ENCODE results near the gene IQCH. TPM values are rescaled to one million over a fixed set of nuclear protein-coding genes. Genes with fewer than 3 reads are reported as not detected.

Gene IQCH
- total RNA-seq, 1 donor from 2014 or later, result 1.5 TPM

DNA sequence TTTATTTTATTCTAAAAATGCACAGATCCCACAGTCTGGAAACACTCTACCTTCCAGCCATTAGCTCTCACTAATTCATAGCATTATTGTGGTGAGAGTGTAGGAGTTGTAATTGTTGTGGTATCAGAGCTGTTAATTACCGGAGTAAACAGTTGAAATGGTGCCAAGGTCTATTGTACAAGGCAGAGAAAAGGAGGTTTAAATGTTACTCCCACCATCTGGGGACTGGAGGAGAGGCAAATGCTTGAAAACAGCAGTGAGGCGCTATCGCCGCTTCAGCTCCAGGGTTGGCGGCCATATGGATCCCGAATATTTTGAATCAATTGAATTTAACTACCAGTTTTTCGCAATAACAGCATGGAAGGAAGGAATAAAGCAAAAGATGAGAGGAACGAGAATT, 153.2 kb downstream of the IQCH start:
- TF ChIP-seq, protein P1, sequence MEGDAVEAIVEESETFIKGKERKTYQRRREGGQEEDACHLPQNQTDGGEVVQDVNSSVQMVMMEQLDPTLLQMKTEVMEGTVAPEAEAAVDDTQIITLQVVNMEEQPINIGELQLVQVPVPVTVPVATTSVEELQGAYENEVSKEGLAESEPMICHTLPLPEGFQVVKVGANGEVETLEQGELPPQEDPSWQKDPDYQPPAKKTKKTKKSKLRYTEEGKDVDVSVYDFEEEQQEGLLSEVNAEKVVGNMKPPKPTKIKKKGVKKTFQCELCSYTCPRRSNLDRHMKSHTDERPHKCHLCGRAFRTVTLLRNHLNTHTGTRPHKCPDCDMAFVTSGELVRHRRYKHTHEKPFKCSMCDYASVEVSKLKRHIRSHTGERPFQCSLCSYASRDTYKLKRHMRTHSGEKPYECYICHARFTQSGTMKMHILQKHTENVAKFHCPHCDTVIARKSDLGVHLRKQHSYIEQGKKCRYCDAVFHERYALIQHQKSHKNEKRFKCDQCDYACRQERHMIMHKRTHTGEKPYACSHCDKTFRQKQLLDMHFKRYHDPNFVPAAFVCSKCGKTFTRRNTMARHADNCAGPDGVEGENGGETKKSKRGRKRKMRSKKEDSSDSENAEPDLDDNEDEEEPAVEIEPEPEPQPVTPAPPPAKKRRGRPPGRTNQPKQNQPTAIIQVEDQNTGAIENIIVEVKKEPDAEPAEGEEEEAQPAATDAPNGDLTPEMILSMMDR (IDR thresholded peaks at IDR 0.05), result no peak
- TF ChIP-seq POLR2AphosphoS5 (IDR thresholded peaks at IDR 0.05; ENCODE audit: insufficient read depth in 1 of 2, low read depth in 1 of 2) (no peak), POLR2A (IDR thresholded peaks at IDR 0.05) (no peak)
- Histone ChIP-seq H3K9me3 (no peaks in the 10 kb centered on the region), H3K4me1 (no peaks in the 10 kb centered on the region), H3K36me3 (no peaks in the 10 kb centered on the region), H3K27me3 (no peaks in the 10 kb centered on the region), H3K4me3 (no peak overlapping the region), H3K27ac (no peak overlapping the region)
- no peak for DNase-seq (ENCODE audit: extremely low spot score in 2 of 2)
- intact Hi-C loops (cut with DNase I), result no loop called here

DNA sequence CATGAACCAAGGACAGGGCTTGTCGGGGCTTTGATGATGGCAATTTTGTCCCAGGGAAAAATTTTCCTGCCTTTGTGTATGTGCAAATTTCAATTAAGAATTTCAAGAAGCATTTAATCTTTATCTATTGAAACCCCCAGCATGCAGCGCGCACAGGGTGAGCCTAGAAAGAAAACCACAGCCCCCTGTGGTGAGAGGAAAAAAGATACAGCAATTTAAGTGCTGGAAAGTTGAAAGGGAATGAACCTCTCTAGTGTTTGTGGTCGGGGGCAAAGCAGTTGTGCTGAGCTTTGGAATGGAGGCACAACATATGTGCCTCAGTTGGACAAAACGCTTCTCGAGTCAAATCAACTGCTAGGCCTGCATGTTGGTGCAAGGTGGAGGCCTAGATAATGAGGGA, 154.6 kb downstream of the IQCH start:
- no peak for TF ChIP-seq POLR2AphosphoS5 (IDR thresholded peaks at IDR 0.05; ENCODE audit: insufficient read depth in 1 of 2, low read depth in 1 of 2)
- TF ChIP-seq, protein P1 (IDR thresholded peaks at IDR 0.05), result no peak
- no peak for TF ChIP-seq POLR2A (IDR thresholded peaks at IDR 0.05)

DNA sequence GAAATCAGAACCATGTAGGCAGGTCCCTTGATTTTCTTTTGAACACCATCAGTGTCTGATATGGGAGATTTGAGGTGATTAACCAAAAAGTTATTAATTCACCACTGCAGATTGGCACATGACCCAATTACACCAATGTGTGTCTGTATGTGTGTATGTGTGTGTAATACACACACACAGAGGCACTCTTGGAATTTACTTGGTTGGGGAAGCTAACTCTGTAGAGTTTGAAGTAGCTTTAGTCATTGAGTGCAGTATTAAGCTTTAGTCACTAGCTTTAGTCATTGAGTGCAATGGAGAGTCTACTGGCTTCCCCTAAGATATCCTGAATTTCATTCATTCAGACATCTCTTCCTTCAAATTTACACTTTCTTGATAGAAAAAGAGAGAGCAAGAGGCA, 156.9 kb downstream of the IQCH start:
- intact Hi-C loops (cut with DNase I), result no loop called here
- no peak for DNase-seq (ENCODE audit: extremely low spot score in 2 of 2)
- Histone ChIP-seq H3K27ac (no peak overlapping the region), H3K36me3 (no peaks in the 10 kb centered on the region), H3K4me3 (no peak overlapping the region), H3K27me3 (no peaks in the 10 kb centered on the region), H3K4me1 (no peaks in the 10 kb centered on the region), H3K9me3 (no peaks in the 10 kb centered on the region)
- TF ChIP-seq POLR2AphosphoS5 (IDR thresholded peaks at IDR 0.05; ENCODE audit: insufficient read depth in 1 of 2, low read depth in 1 of 2) (no peak), POLR2A (IDR thresholded peaks at IDR 0.05) (no peak)
- TF ChIP-seq, protein P1 (IDR thresholded peaks at IDR 0.05), result no peak

More for the DNA sequence above, 154.6 kb downstream of the IQCH start:
- Histone ChIP-seq H3K27me3 (no peaks in the 10 kb centered on the region), H3K36me3 (no peaks in the 10 kb centered on the region), H3K4me1 (no peaks in the 10 kb centered on the region), H3K9me3 (no peaks in the 10 kb centered on the region), H3K27ac (no peak overlapping the region), H3K4me3 (no peak overlapping the region)
- no peak for DNase-seq (ENCODE audit: extremely low spot score in 2 of 2)
- intact Hi-C loops (cut with DNase I), result no loop called here

DNA sequence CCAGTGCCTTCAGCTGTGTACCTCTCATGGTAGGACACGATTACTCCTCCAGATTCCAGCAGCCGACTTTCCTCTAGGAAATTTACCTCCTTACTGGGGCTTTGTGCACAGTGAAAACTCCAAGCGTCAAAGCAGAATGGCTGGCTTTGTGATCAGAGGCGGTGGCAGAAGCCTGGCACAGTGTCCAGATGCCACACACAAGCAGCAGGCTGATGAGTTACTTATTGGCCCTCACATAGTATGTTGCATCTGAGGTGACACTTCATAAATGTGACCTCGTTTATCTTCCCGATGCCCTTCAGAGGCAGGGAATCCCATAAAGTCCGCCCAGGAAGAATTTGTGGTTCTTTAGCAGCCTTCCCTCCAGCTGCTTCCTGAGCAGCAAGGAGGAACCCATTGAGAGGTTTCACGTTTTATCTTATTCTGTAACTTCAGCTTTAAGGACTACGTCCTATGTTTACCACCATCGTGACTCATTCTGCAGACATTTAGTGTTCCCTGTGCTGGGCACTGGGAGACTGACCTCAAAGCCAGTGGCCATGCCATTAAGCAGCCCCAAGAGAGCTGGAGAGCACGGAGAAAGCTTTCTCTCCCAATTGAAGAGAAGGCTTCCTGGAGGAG, 159.3 kb downstream of the IQCH start:
- Histone ChIP-seq H3K36me3 (no peaks in the 10 kb centered on the region), H3K4me1 (no peaks in the 10 kb centered on the region), H3K9me3 (no peaks in the 10 kb centered on the region), H3K27me3 (no peaks in the 10 kb centered on the region), H3K27ac (no peak overlapping the region), H3K4me3 (no peak overlapping the region)
- intact Hi-C loops (cut with DNase I), result no loop called here
- TF ChIP-seq, protein P1 (IDR thresholded peaks at IDR 0.05), result no peak
- TF ChIP-seq POLR2AphosphoS5 (IDR thresholded peaks at IDR 0.05; ENCODE audit: insufficient read depth in 1 of 2, low read depth in 1 of 2) (no peak), POLR2A (IDR thresholded peaks at IDR 0.05) (no peak)
- DNase-seq (ENCODE audit: extremely low spot score in 2 of 2), result no peak

DNA sequence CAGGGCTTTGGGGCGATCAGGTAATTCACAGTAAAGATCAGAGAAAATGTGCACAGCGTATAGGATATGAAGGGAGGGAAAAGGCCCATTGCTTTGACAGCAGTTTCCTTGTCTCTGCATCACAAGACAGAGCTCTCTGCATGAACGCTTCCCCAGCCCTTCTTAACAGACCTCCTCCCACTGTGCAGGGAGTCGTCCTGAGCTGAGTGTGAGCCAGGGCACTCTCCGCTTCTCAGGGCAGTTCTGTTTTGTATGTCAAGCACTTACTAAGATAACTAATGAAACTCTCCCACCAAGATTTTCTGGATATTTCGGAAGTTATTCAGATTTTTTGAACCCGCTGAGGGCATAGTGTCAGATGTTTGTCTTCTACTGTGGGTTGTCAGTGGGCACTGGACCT, 160.6 kb downstream of the IQCH start:
- TF ChIP-seq, protein P1 (IDR thresholded peaks at IDR 0.05), result no peak
- no peak for TF ChIP-seq POLR2AphosphoS5 (IDR thresholded peaks at IDR 0.05; ENCODE audit: insufficient read depth in 1 of 2, low read depth in 1 of 2)
- no peaks in the 10 kb centered on the region for H3K9me3 ChIP-seq
- H3K4me3 ChIP-seq, result no peak overlapping the region
- H3K27me3 ChIP-seq, result no peaks in the 10 kb centered on the region
- DNase-seq (ENCODE audit: extremely low spot score in 2 of 2), result no peak
- intact Hi-C loops (cut with DNase I), result no loop called here
- no peaks in the 10 kb centered on the region for H3K4me1 ChIP-seq
- no peaks in the 10 kb centered on the region for H3K36me3 ChIP-seq
- H3K27ac ChIP-seq, result no peak overlapping the region

Data from vagina (tissue), 2 donors.